CD8-positive, alpha-beta memory T cell (primary cell): ENCODE results near the gene ZNF878. TPM values are rescaled to one million over a fixed set of nuclear protein-coding genes. Genes with fewer than 3 reads are reported as not detected.

Source experiments
- CTCF ChIA-PET: fragments of 350-600 bp; sonication (Branson Sonifier 250); formaldehyde crosslinking; loops from one replicate; lab custom pipeline; 2021; ENCODE audit warnings: antibody characterized with exemption; lab: Charles Lee
- POLR2A ChIA-PET: fragments of 350-600 bp; sonication (Branson Sonifier 250); formaldehyde crosslinking; loops from one replicate; lab custom pipeline; 2021; ENCODE audit warnings: antibody characterized with exemption; lab: Charles Lee
- DNase-seq, 5 donors: peaks; one replicate each; pipeline versions ENCODE4 v3.0.0 to v3.0.0-alpha.2; 2020 to 2022; ENCODE audit warnings: mixed read lengths in 1 of 5
- H3K27ac ChIP-seq: one replicate; pipeline ENCODE4 v1.7.0; 2013; ENCODE audit warnings: low read depth, mild to moderate bottlenecking, low read length, moderate library complexity
- H3K27me3 ChIP-seq: 2 replicates; pipeline ENCODE4 v1.7.0; 2013; ENCODE audit warnings: low read length, mild to moderate bottlenecking; ENCODE audit not compliant: insufficient read depth, poor library complexity, severe bottlenecking
- H3K36me3 ChIP-seq: 2 replicates; pipeline ENCODE4 v1.7.0; 2013; ENCODE audit warnings: mild to moderate bottlenecking, low read length, moderate library complexity; ENCODE audit not compliant: insufficient read depth
- H3K4me1 ChIP-seq: 2 replicates; pipeline ENCODE4 v1.7.0; 2013; ENCODE audit warnings: mild to moderate bottlenecking, low read length, moderate library complexity; ENCODE audit not compliant: insufficient read depth
- H3K4me3 ChIP-seq: 2 replicates; pipeline ENCODE4 v1.7.0; 2013; ENCODE audit warnings: mild to moderate bottlenecking, low read length
- H3K9me3 ChIP-seq: 2 replicates; pipeline ENCODE4 v1.7.0; 2013; ENCODE audit warnings: mild to moderate bottlenecking, low read length
- H3K27ac Mint-ChIP-seq, 8 donors: one replicate each; pipeline ENCODE4 v1.8.0; 2020 to 2021; ENCODE audit warnings: mixed read lengths in 8 of 8, mild to moderate bottlenecking in 6 of 8, inconsistent platforms in 3 of 8, moderate library complexity in 3 of 8
- H3K27me3 Mint-ChIP-seq, 2 donors: one replicate each; pipeline ENCODE4 v1.8.0; 2020 to 2021; ENCODE audit warnings: mixed read lengths in 2 of 2, mild to moderate bottlenecking in 1 of 2, moderate library complexity in 1 of 2
- H3K36me3 Mint-ChIP-seq, 3 donors: one replicate each; pipeline ENCODE4 v1.8.0; 2020 to 2021; ENCODE audit warnings: mixed read lengths in 3 of 3, inconsistent platforms in 1 of 3, mild to moderate bottlenecking in 1 of 3
- H3K4me1 Mint-ChIP-seq, 3 donors: one replicate each; pipeline ENCODE4 v1.8.0; 2020 to 2021; ENCODE audit warnings: mixed read lengths in 3 of 3, inconsistent platforms in 1 of 3, mild to moderate bottlenecking in 1 of 3
- H3K4me3 Mint-ChIP-seq, 7 donors: one replicate each; pipeline ENCODE4 v1.8.0; 2020 to 2021; ENCODE audit warnings: mixed read lengths in 7 of 7, mild to moderate bottlenecking in 6 of 7, moderate library complexity in 4 of 7, inconsistent platforms in 2 of 7
- H3K9me3 Mint-ChIP-seq, 5 donors: one replicate each; pipeline ENCODE4 v1.8.0; 2020 to 2022; ENCODE audit warnings: mixed read lengths in 5 of 5, mild to moderate bottlenecking in 3 of 5, moderate library complexity in 2 of 5, inconsistent platforms in 1 of 5
- polyA plus RNA-seq: library from polyadenylated mRNA; unstranded; fragments of 300-500 nt; fragmentation: Illumina TruSeq; gene quantifications from one replicate; pipeline ENCODE4 v1.2.3, GENCODE V29; 2021
- total RNA-seq, 2 experiments: library from RNA; stranded (reverse); gene quantifications; one replicate each; pipeline ENCODE4 v1.2.3, GENCODE V29; 2021

Gene ZNF878
- total and polyA plus RNA-seq, 3 experiments from 2014 or later: 0.12 to 0.72 (median 0.55) TPM

- Mint-ChIP-seq H3K4me1 (peaks cover 0 to 1% (median 0%) of the 10 kb centered on the region in 3 donors), H3K27me3 (no peaks in the 10 kb centered on the region), H3K4me3 (no peak overlapping the region), H3K36me3 (peaks cover 35 to 67% (median 62%) of the 10 kb centered on the region in 3 donors), H3K9me3 (peaks cover 32 to 87% (median 75%) of the 10 kb centered on the region in 5 donors), H3K27ac (no peak overlapping the region)
- peaks cover 14% of the 10 kb centered on the region for H3K36me3 ChIP-seq
- no peak overlapping the region for H3K4me3 ChIP-seq
- H3K9me3 ChIP-seq: peaks cover 42% of the 10 kb centered on the region
- CTCF ChIA-PET: no interaction called here
- POLR2A ChIA-PET: no interaction called here
- no peak for DNase-seq
- H3K27me3 ChIP-seq: no peaks in the 10 kb centered on the region
- H3K27ac ChIP-seq: no peak overlapping the region
- no peaks in the 10 kb centered on the region for H3K4me1 ChIP-seq
Observed at GRCh38 chr19:12015753-12016116, 37.0 kb downstream of the ZNF878 start.

DNA sequence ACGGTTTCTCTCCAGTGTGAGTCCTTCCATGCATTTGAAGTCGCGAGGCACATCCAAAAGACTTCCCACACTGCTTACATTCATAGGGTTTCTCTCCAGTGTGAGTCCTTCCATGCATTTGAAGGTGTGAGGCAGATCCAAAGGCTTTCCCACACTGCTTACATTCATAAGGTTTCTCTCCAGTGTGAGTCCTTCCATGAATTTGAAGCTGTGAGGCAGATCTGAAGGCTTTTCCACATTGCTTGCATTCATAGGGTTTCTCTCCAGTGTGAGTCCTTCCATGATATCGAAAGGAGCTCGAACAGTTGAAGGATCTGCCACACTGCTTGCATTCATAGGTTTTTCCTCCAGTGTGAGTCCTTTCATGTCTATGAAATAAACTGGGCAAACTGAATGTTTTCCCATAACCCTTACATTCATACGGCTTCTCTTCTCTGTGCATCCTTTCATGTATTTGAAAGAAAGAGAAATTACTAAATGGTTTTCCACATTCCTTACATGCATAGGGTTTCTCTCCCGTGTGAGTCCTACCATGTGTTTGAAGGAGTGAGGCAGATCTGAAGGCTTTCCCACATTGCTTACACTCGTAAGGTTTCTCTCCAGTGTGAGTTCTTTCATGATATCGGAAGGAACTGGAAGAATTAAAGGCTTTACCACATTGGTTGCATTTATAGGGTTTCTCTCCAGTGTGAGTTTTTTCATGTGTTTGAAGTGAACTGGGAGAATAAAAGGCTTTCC is 37.6 kb downstream of the ZNF878 start:
- Mint-ChIP-seq H3K4me1 (peaks cover 0 to 1% (median 0%) of the 10 kb centered on the region in 3 donors), H3K4me3 (no peak overlapping the region), H3K27me3 (no peaks in the 10 kb centered on the region), H3K36me3 (peaks cover 38 to 70% (median 67%) of the 10 kb centered on the region in 3 donors), H3K27ac (no peak overlapping the region), H3K9me3 (peaks cover 32 to 86% (median 74%) of the 10 kb centered on the region in 5 donors)
- H3K27me3 ChIP-seq: no peaks in the 10 kb centered on the region
- CTCF ChIA-PET: no interaction called here
- POLR2A ChIA-PET: no interaction called here
- H3K36me3 ChIP-seq: peaks cover 14% of the 10 kb centered on the region
- H3K4me3 ChIP-seq: no peak overlapping the region
- peaks cover 42% of the 10 kb centered on the region for H3K9me3 ChIP-seq
- DNase-seq: no peak
- no peaks in the 10 kb centered on the region for H3K4me1 ChIP-seq
- no peak overlapping the region for H3K27ac ChIP-seq

DNA sequence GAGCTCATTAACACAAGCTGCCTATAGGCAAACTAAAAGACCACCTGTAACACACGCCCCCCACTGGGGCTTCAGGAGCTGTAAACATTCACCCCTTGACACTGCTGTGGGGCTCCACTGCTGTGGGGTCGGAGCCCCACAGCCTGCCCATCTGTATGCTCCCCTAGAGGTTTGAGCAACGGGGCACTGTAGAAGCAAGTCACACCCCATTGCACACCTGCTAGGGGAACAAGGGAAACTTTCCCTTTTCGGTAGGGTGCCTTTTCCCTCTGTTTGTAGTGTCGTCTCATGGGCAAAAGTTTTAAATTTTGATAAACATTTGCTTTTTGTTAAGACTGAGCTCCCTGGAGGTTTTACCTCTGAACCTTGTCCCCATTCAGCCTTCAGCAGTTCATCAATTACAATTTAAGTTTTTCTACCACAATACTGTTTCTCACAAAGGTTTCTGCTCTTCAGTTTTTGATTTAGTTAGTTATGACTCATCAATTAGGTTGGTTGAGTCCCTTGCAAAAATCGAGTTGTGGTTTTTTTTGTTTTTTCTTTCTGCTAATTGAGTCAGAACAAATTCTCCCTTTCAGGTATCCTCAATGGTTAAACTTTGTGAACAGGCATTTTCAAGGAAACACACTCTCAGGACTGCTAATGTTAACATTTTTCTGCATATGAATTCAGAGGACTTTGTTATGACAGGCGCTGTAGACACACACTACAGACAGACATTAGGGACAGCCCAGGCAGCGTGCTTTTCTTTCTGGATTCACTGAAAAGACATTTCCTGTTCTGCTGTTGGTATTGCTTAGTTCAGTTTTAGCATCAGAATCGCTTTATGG is 52.4 kb downstream of the ZNF878 start:
- H3K27ac ChIP-seq: no peak overlapping the region
- no peak for DNase-seq
- H3K36me3 Mint-ChIP-seq: peaks cover 5 to 44% (median 7%) of the 10 kb centered on the region in 3 donors
- H3K27me3 ChIP-seq: no peaks in the 10 kb centered on the region
- no peaks in the 10 kb centered on the region for H3K9me3 ChIP-seq
- H3K27me3 Mint-ChIP-seq: no peaks in the 10 kb centered on the region
- H3K4me3 Mint-ChIP-seq: peak overlapping the region in 2 of 7 donors; percentile 2
- H3K4me1 Mint-ChIP-seq: peaks cover 20 to 30% (median 27%) of the 10 kb centered on the region in 3 donors
- H3K36me3 ChIP-seq: no peaks in the 10 kb centered on the region
- H3K4me3 ChIP-seq: no peak overlapping the region
- CTCF ChIA-PET: interaction anchor here (1.2 to 2.9 kb wide), 2 partner anchors 11 to 76 kb away, joined by 5 to 13 read pairs; no protein-coding TSS in a partner anchor
- no peaks in the 10 kb centered on the region for H3K4me1 ChIP-seq
- POLR2A ChIA-PET: no interaction called here
- H3K27ac Mint-ChIP-seq: peak overlapping the region in 7 of 8 donors; percentile 6 to 86 (median 64)
- H3K9me3 Mint-ChIP-seq: no peaks in the 10 kb centered on the region

DNA sequence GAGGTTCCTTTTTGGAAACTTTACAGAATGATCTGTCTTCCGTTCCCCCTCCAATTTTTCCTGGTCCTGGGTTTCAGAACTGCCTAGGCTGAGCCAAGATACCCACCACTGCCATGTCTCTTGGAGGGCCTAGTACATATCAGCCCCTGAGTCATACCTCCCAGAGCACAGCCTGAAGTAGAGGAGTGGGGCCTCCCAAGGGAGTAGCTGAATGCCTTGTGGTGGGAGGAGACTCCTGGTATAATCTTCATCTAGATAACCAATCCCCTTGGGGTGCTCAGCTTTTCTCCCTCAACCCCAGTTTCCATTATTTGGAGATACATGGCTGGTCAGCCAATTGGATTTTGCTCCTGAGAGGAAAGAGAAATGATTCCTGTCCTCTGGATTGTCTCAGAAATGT is 57.6 kb downstream of the ZNF878 start:
- no peak overlapping the region for H3K27ac Mint-ChIP-seq
- POLR2A ChIA-PET: no interaction called here
- no peak overlapping the region for H3K4me3 Mint-ChIP-seq
- H3K9me3 ChIP-seq: no peaks in the 10 kb centered on the region
- H3K4me3 ChIP-seq: no peak overlapping the region
- peaks cover 2% of the 10 kb centered on the region for H3K36me3 ChIP-seq
- no peaks in the 10 kb centered on the region for H3K4me1 ChIP-seq
- H3K36me3 Mint-ChIP-seq: peaks cover 0 to 24% (median 7%) of the 10 kb centered on the region in 3 donors
- H3K27me3 Mint-ChIP-seq: no peaks in the 10 kb centered on the region
- DNase-seq: no peak
- CTCF ChIA-PET: no interaction called here
- H3K27me3 ChIP-seq: no peaks in the 10 kb centered on the region
- peaks cover 29 to 59% (median 57%) of the 10 kb centered on the region in 3 donors for H3K4me1 Mint-ChIP-seq
- no peaks in the 10 kb centered on the region for H3K9me3 Mint-ChIP-seq
- H3K27ac ChIP-seq: no peak overlapping the region

Other genes starting within 250 kb of the ZNF878 start
- gene ZNF440, start 238.7 kb downstream of the ZNF878 start, total RNA-seq: 1 to 10 TPM; 6.3 to 8.4 TPM
- gene ZNF440, start 238.7 kb downstream of the ZNF878 start, polyA plus RNA-seq: 3.2 TPM
- 1 to 10 TPM; 6.2 to 6.4 TPM for gene ZNF439, start 204.2 kb downstream of the ZNF878 start, total RNA-seq
- gene ZNF439, start 204.2 kb downstream of the ZNF878 start, polyA plus RNA-seq: 3.1 TPM
- 1 to 10 TPM; 1.8 to 2.0 TPM for gene ZNF69, start 165.2 kb downstream of the ZNF878 start, total RNA-seq
- gene ZNF69, start 165.2 kb downstream of the ZNF878 start, polyA plus RNA-seq: 4.1 TPM
- 10 to 100 TPM; 10.1 to 10.8 TPM for gene ZNF700, start 127.9 kb downstream of the ZNF878 start, total RNA-seq
- gene ZNF700, start 127.9 kb downstream of the ZNF878 start, polyA plus RNA-seq: 3.3 TPM
- gene ZNF763, start 87.9 kb downstream of the ZNF878 start, total RNA-seq: 1 to 10 TPM; 2.0 to 2.3 TPM
- gene ZNF763, start 87.9 kb downstream of the ZNF878 start, polyA plus RNA-seq: 2.5 TPM
- gene ZNF433, start 17.3 kb downstream of the ZNF878 start, total RNA-seq: under 1 TPM; 0.35 to 0.58 TPM
- 3.2 TPM for gene ZNF433, start 17.3 kb downstream of the ZNF878 start, polyA plus RNA-seq
- 1 to 10 TPM; 5.4 to 5.7 TPM for gene ZNF844, start 11.8 kb upstream of the ZNF878 start, total RNA-seq
- gene ZNF844, start 11.8 kb upstream of the ZNF878 start, polyA plus RNA-seq: 3.6 TPM
- gene ZNF20, start 87.4 kb upstream of the ZNF878 start, total RNA-seq: 1 to 10 TPM; 2.5 to 3.7 TPM
- gene ZNF20, start 87.4 kb upstream of the ZNF878 start, polyA plus RNA-seq: 3.0 TPM
- 1 to 10 TPM; 3.3 to 3.8 TPM for gene ZNF625, start 103.8 kb upstream of the ZNF878 start, total RNA-seq
- 0.39 TPM for gene ZNF625, start 103.8 kb upstream of the ZNF878 start, polyA plus RNA-seq
- 10 to 100 TPM; 13.0 to 16.0 TPM for gene ZNF136, start 110.1 kb upstream of the ZNF878 start, total RNA-seq
- gene ZNF136, start 110.1 kb upstream of the ZNF878 start, polyA plus RNA-seq: 17.4 TPM
- gene ZNF44, start 241.9 kb upstream of the ZNF878 start, total RNA-seq: 10 to 100 TPM; 12.3 to 12.6 TPM
- 27.8 TPM for gene ZNF44, start 241.9 kb upstream of the ZNF878 start, polyA plus RNA-seq